ENCODE data around the gene ATP8A2.

ATP8A2 gene

GRCh38 chr13:25684491-25684890, 312.7 kb downstream of the ATP8A2 start:
- no peak for DNase-seq (ENCODE audit: low read depth in 3 of 3)

- no peak for DNase-seq (ENCODE audit: low read depth in 3 of 3)
These were observed 315.2 kb downstream of the ATP8A2 start for GRCh38 chr13:25686831-25687470.

- DNase-seq (ENCODE audit: low read depth in 3 of 3): no peak
These were observed 315.9 kb downstream of the ATP8A2 start for GRCh38 chr13:25687471-25688225.

- DNase-seq (ENCODE audit: low read depth in 3 of 3): no peak
These were observed 316.8 kb downstream of the ATP8A2 start for GRCh38 chr13:25688536-25688935.

- DNase-seq (ENCODE audit: low read depth in 3 of 3): no peak
These were observed 317.8 kb downstream of the ATP8A2 start for GRCh38 chr13:25689539-25689938.

- no peak for DNase-seq (ENCODE audit: low read depth in 3 of 3)
These were observed 318.8 kb downstream of the ATP8A2 start for GRCh38 chr13:25690582-25690981.

GRCh38 chr13:25691654-25692053, 319.9 kb downstream of the ATP8A2 start:
- DNase-seq (ENCODE audit: low read depth in 3 of 3): no peak

GRCh38 chr13:25692099-25692498, 320.3 kb downstream of the ATP8A2 start:
- DNase-seq (ENCODE audit: low read depth in 3 of 3): no peak

GRCh38 chr13:25699056-25699455, 327.3 kb downstream of the ATP8A2 start:
- no peak for DNase-seq (ENCODE audit: low read depth in 3 of 3)

GRCh38 chr13:25699600-25699999, 327.8 kb downstream of the ATP8A2 start:
- no peak for DNase-seq (ENCODE audit: low read depth in 3 of 3)

GRCh38 chr13:25701304-25701703, 329.5 kb downstream of the ATP8A2 start:
- DNase-seq (ENCODE audit: low read depth in 3 of 3): no peak

- no peak for DNase-seq (ENCODE audit: low read depth in 3 of 3)
These were observed 330.6 kb downstream of the ATP8A2 start for GRCh38 chr13:25702386-25702785.

GRCh38 chr13:25707726-25708125, 336.0 kb downstream of the ATP8A2 start:
- no peak for DNase-seq (ENCODE audit: low read depth in 3 of 3)

GRCh38 chr13:25708268-25708667, 336.5 kb downstream of the ATP8A2 start:
- no peak for DNase-seq (ENCODE audit: low read depth in 3 of 3)

GRCh38 chr13:25709088-25709487, 337.3 kb downstream of the ATP8A2 start:
- no peak for DNase-seq (ENCODE audit: low read depth in 3 of 3)

- DNase-seq (ENCODE audit: low read depth in 3 of 3): no peak
These were observed 344.0 kb downstream of the ATP8A2 start for GRCh38 chr13:25715760-25716159.

GRCh38 chr13:25717666-25718197, 346.0 kb downstream of the ATP8A2 start:
- no peak for DNase-seq (ENCODE audit: low read depth in 3 of 3)

- no peak for DNase-seq (ENCODE audit: low read depth in 3 of 3)
These were observed 347.9 kb downstream of the ATP8A2 start for GRCh38 chr13:25719666-25720065.

GRCh38 chr13:25722893-25723292, 351.1 kb downstream of the ATP8A2 start:
- no peak for DNase-seq (ENCODE audit: low read depth in 3 of 3)

- no peak for DNase-seq (ENCODE audit: low read depth in 3 of 3)
These were observed 353.3 kb downstream of the ATP8A2 start for GRCh38 chr13:25725104-25725503.

GRCh38 chr13:25727250-25727649, 355.5 kb downstream of the ATP8A2 start:
- DNase-seq (ENCODE audit: low read depth in 3 of 3): no peak

GRCh38 chr13:25727810-25728209, 356.0 kb downstream of the ATP8A2 start:
- no peak for DNase-seq (ENCODE audit: low read depth in 3 of 3)

GRCh38 chr13:25729201-25729600, 357.4 kb downstream of the ATP8A2 start:
- DNase-seq (ENCODE audit: low read depth in 3 of 3): no peak
